HCT116 (cell line): Measurements from ENCODE around the gene FRMD8. TPM values are rescaled to one million over a fixed set of nuclear protein-coding genes. Genes with fewer than 3 reads are reported as not detected.

Experiments
- ATAC-seq: fragments of 200-7000 bp; cut with Tn5 transposase; 2 replicates; pipeline ENCODE4 v1.9.1; 2020; ENCODE audit warnings: mild to moderate bottlenecking, moderate library complexity
- BruUV-seq: library from RNA; stranded (reverse); fragments of 400-500 nt; replicated peaks from 2 replicates; lab custom pipeline; 2021; lab: Mats Ljungman, UMichigan
- CTCF ChIA-PET: fragments of 300-600 bp; sonication (Branson Sonifier 250); formaldehyde crosslinking; loops from one replicate; lab custom pipeline; 2021; ENCODE audit warnings: antibody characterized with exemption; lab: Charles Lee
- POLR2A ChIA-PET: fragments of 300-600, 350-600 bp; sonication (Branson Sonifier 250); formaldehyde crosslinking; loops from one replicate; lab custom pipeline; 2021; ENCODE audit warnings: antibody characterized with exemption; lab: Charles Lee
- RAD21 ChIA-PET, 2 experiments: fragments of 300-600 bp; sonication (Branson Sonifier 250); formaldehyde crosslinking; loops; one replicate each; lab custom pipeline; 2023; ENCODE audit warnings: low total read pairs in 2 of 2; ENCODE audit not compliant: uncharacterized antibody in 2 of 2, unreplicated experiment in 2 of 2, low non-redundant PET in 1 of 2; lab: Charles Lee
- DNase-seq: peaks from one replicate; pipeline ENCODE4 v3.0.0-alpha.2; 2010; ENCODE audit warnings: low read depth, low spot score
- H2AFZ ChIP-seq: fragments of 200-600 bp; shearing (Covaris generic), sonication (generic); 2 replicates; pipeline ENCODE4 v1.6.1; 2017; ENCODE audit warnings: low read depth, mixed run types, mixed read lengths, antibody characterized with exemption, low read length; ENCODE audit not compliant: poor library complexity, severe bottlenecking
- H3K27ac ChIP-seq: 2 replicates; pipeline ENCODE4 v1.5.1; 2012; ENCODE audit warnings: low read depth, low read length
- H3K27me3 ChIP-seq: fragments of 200-600 bp; sonication (generic); 2 replicates; pipeline ENCODE4 v1.6.1; 2016; ENCODE audit warnings: mixed run types, low read length, mixed read lengths; ENCODE audit not compliant: insufficient read depth
- H3K36me3 ChIP-seq, 2 experiments: fragments of 200-500 bp in 1 of 2; fragments of 200-600 bp in 1 of 2; sonication (Bioruptor generic) in 1 of 2; sonication (generic) in 1 of 2; 2 replicates each; pipeline versions ENCODE4 v1.5.1 to v1.6.1; 2014 to 2016; ENCODE audit warnings: low read length in 2 of 2, inconsistent platforms in 1 of 2, mixed read lengths in 1 of 2, mixed run types in 1 of 2; ENCODE audit not compliant: insufficient read depth in 2 of 2, control insufficient read depth in 1 of 2
- H3K4me1 ChIP-seq, 2 experiments: fragments of 200-600 bp in 1 of 2; sonication (generic) in 1 of 2; 2 replicates each; pipeline versions ENCODE4 v1.5.1 to v1.6.1; 2012 to 2017; ENCODE audit warnings: low read length in 2 of 2, inconsistent platforms in 1 of 2, mild to moderate bottlenecking in 1 of 2, mixed read lengths in 1 of 2, mixed run types in 1 of 2, moderate library complexity in 1 of 2; ENCODE audit not compliant: insufficient read depth in 2 of 2, control insufficient read depth in 1 of 2
- H3K4me2 ChIP-seq: fragments of 200-600 bp; sonication (generic); 2 replicates; pipeline ENCODE4 v1.6.1; 2017; ENCODE audit warnings: mixed run types, low read length, mixed read lengths
- H3K4me3 ChIP-seq, 2 experiments: fragments of 200-600 bp in 1 of 2; sonication (generic) in 1 of 2; replicated peaks in 1 of 2; 2 replicates each; pipeline ENCODE4 v1.5.1; 2011 to 2016; ENCODE audit warnings: low read length in 2 of 2, control low read depth in 1 of 2, low read depth in 1 of 2, mild to moderate bottlenecking in 1 of 2, mixed read lengths in 1 of 2, mixed run types in 1 of 2
- H3K79me2 ChIP-seq: fragments of 200-600 bp; sonication (generic); 2 replicates; pipeline ENCODE4 v1.6.1; 2017; ENCODE audit warnings: mild to moderate bottlenecking, mixed run types, low read length, moderate library complexity, mixed read lengths; ENCODE audit not compliant: insufficient read depth
- H3K9ac ChIP-seq: fragments of 200-600 bp; sonication (generic); 2 replicates; pipeline ENCODE4 v1.6.1; 2016; ENCODE audit warnings: low read length, mixed read lengths
- H3K9me2 ChIP-seq: fragments of 200-600 bp; sonication (generic), shearing (Covaris generic); 2 replicates; pipeline ENCODE4 v1.6.1; 2017; ENCODE audit warnings: mixed run types, mild to moderate bottlenecking, moderate library complexity; ENCODE audit not compliant: insufficient read depth
- H3K9me3 ChIP-seq, 2 experiments: fragments of 200-500 bp in 1 of 2; fragments of 200-600 bp in 1 of 2; sonication (Bioruptor generic) in 1 of 2; sonication (generic) in 1 of 2; 2 replicates each; pipeline ENCODE4 v1.6.1; 2014 to 2017; ENCODE audit warnings: low read length in 2 of 2, mixed read lengths in 2 of 2, inconsistent platforms in 1 of 2, low read depth in 1 of 2, mild to moderate bottlenecking in 1 of 2, mixed run types in 1 of 2, moderate library complexity in 1 of 2; ENCODE audit not compliant: control insufficient read depth in 1 of 2, insufficient read depth in 1 of 2
- H4K20me1 ChIP-seq: fragments of 200-600 bp; sonication (generic), shearing (Covaris generic); 2 replicates; pipeline ENCODE4 v1.6.1; 2017; ENCODE audit warnings: mixed run types, mild to moderate bottlenecking, moderate library complexity; ENCODE audit not compliant: insufficient read depth
- EZH2 ChIP-seq: fragments of 200-600 bp; sonication (generic); IDR thresholded peaks from 2 replicates; pipeline ENCODE4 v1.6.1; 2017; ENCODE audit warnings: antibody characterized with exemption, mixed run types
- POLR2AphosphoS5 ChIP-seq: IDR thresholded peaks from 2 replicates; pipeline ENCODE4 v1.6.1; 2011; ENCODE audit warnings: mild to moderate bottlenecking, low read depth, low read length, moderate library complexity
- SP1 ChIP-seq: IDR thresholded peaks from 2 replicates; pipeline ENCODE4 v1.6.1; 2012; ENCODE audit warnings: low read depth
- SRF ChIP-seq: IDR thresholded peaks from 2 replicates; pipeline ENCODE4 v1.6.1; 2012; ENCODE audit warnings: low read depth
- TCF7L2 ChIP-seq: IDR thresholded peaks from 2 replicates; pipeline ENCODE4 v1.7.0; 2011; ENCODE audit warnings: borderline replicate concordance, inconsistent platforms; ENCODE audit not compliant: insufficient read depth, insufficient read length; ENCODE audit errors: extremely low read depth
- ZFX ChIP-seq: fragments of 450-650 bp; IDR thresholded peaks from 2 replicates; pipeline ENCODE4 v1.6.1; 2017
- intact Hi-C: fragments of 100-400 bp; cut with micrococcal nuclease; formaldehyde crosslinking; loops from 2 replicates; pipeline ENCODE4 v1.10.0; 2022
- total RNA-seq: library from RNA; stranded (reverse); gene quantifications from one replicate; pipeline ENCODE4 v1.2.1, GENCODE V29; 2021; ENCODE audit not compliant: unreplicated experiment

The FRMD8 gene
- total RNA-seq, 1 experiment from 2014 or later, result 35.8 TPM

GRCh38 chr11:65419460-65419771, 33.0 kb downstream of the FRMD8 start:
- TF ChIP-seq SP1, result no peak
- 0 out of 2 replicates have a peak, but pooled peaks have one; percentile 42 for TF ChIP-seq ZFX
- no peak for TF ChIP-seq SRF
- TF ChIP-seq, all 23 proteins: peak for 1
- POLR2A ChIA-PET, result interaction anchor here (0.7 to 15.5 kb wide), 14 partner anchors 9 to 144 kb away, joined by 3 to 910 read pairs (median 4); partner anchors contain the start of genes MALAT1 and SLC25A45

DNA sequence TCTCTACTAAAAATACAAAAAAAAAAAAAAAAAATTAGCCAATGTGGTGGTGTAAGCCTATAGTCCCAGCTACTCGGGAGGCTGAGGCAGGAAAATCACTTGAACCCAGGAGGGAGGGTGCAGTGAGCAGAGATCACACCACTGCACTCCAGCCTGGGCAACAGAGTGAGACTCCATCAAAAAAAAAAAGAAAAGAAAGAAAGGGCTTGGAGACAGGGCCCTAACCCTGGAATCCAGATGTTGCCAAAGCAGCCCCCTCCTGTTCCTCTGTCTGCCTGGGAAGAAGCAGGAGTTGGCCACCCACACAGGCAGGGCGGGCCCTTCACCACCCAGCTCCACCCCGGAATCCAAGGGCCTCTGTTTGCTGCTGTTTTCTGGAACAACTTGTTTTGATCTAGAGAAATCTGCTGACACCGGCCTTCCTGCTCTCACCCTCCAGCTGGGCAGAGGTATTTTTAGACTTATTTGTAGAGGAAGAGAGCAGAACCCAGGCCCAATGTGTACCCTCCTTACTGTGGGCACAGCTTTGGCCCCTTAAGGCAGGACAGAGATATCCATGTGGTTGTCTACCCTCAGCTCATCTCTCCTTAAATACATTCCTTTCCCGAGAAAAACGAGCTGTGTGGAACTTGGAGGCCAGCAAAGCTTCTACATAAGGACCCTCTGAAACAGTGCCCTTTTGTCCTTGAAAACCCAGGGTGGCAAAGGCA, 33.5 kb downstream of the FRMD8 start:
- DNase-seq, result peak; percentile 77

More at GRCh38 chr11:65419460-65419771, 33.0 kb downstream of the FRMD8 start:
- intact Hi-C loops, result loop anchor here (2.0 kb wide), 1 partner anchor 79 kb away; the partner anchor contains the start of gene MALAT1
- DNase-seq (no peak), ATAC-seq (no peak)
- Histone ChIP-seq H3K9me3 (no peaks in the 10 kb centered on the region), H3K9me2 (no peaks in the 10 kb centered on the region), H3K4me3 (peak overlapping the region; percentile 40 to 56), H2AFZ (no peak overlapping the region), H3K27ac (peak overlapping the region; percentile 100), H3K4me1 (peaks cover 59 to 89% of the 10 kb centered on the region in 2 experiments), H3K27me3 (no peaks in the 10 kb centered on the region), H3K4me2 (peak overlapping the region; percentile 96), H3K36me3 (peaks cover 0 to 8% of the 10 kb centered on the region in 2 experiments; a peak in 1 of 4 replicates), H3K79me2 (peaks cover 27% of the 10 kb centered on the region), H4K20me1 (peaks cover 6% of the 10 kb centered on the region), H3K9ac (peak overlapping the region; percentile 95)
- TSS peak; percentile 72 for BruUV-seq
- RAD21 ChIA-PET, result interaction anchor here (0.9 to 1.1 kb wide), 2 partner anchors 79 to 89 kb away, joined by 3 to 5 read pairs; partner anchors contain the start of gene MALAT1 (in 1 of the 2)
- CTCF ChIA-PET, result interaction anchor here (0.7 to 2.2 kb wide), 5 partner anchors 50 to 91 kb away, joined by 3 to 9 read pairs (median 6); no protein-coding TSS in a partner anchor

More for the DNA sequence above, 33.5 kb downstream of the FRMD8 start:
- Histone ChIP-seq H3K4me3 (peak overlapping the region; percentile 40 to 56), H3K9me2 (no peaks in the 10 kb centered on the region), H3K9ac (peak overlapping the region; percentile 95), H3K27me3 (no peaks in the 10 kb centered on the region), H3K27ac (peak overlapping the region; percentile 100), H4K20me1 (peaks cover 11% of the 10 kb centered on the region), H3K9me3 (no peaks in the 10 kb centered on the region), H2AFZ (no peak overlapping the region), H3K79me2 (peaks cover 32% of the 10 kb centered on the region), H3K4me2 (peak overlapping the region; percentile 96), H3K4me1 (peaks cover 64 to 94% of the 10 kb centered on the region in 2 experiments)
- POLR2A ChIA-PET, result interaction anchor here (0.7 to 15.5 kb wide), 15 partner anchors 8 to 145 kb away, joined by 3 to 910 read pairs (median 4); partner anchors contain the start of genes MALAT1 and SLC25A45
- CTCF ChIA-PET, result interaction anchor here (0.7 to 2.2 kb wide), 5 partner anchors 49 to 91 kb away, joined by 3 to 9 read pairs (median 6); no protein-coding TSS in a partner anchor
- intact Hi-C loops, result loop anchor here (2.0 kb wide), 2 partner anchors 37 to 79 kb away; partner anchors contain the start of genes MALAT1 and SLC25A45
- 0 out of 2 replicates have a peak, but pooled peaks have one; percentile 10 for ATAC-seq
- no peak for TF ChIP-seq ZFX
- peak; percentile 78 for TF ChIP-seq TCF7L2
- TF ChIP-seq POLR2AphosphoS5, result peak; percentile 66
- TF ChIP-seq EZH2, result no peak
- TF ChIP-seq, all 23 proteins: peak for 2
- RAD21 ChIA-PET, result interaction anchor here (0.6 to 1.1 kb wide), 3 partner anchors 79 to 88 kb away, joined by 3 to 5 read pairs (median 3); partner anchors contain the start of gene MALAT1 (in 1 of the 2)
- peaks cover 0 to 8% of the 10 kb centered on the region in 2 experiments; a peak in 1 of 4 replicates for H3K36me3 ChIP-seq
- no TSS peak for BruUV-seq
